OCI-LY1 (cell line): ENCODE measurements around the gene KLHL36.

Experiments
- EZH2 ChIP-seq: fragments of 200-600 bp; sonication (generic), shearing (Covaris generic); IDR thresholded peaks from 2 replicates; pipeline ENCODE4 v1.8.0; 2017; ENCODE audit warnings: borderline replicate concordance, mixed run types, mild to moderate bottlenecking, antibody characterized with exemption, low read length, moderate library complexity, mixed read lengths
- TF ChIP-seq, protein P1 (sequence below): fragments of 200-600 bp; sonication (generic), shearing (Covaris generic); IDR thresholded peaks from 2 replicates; pipeline ENCODE4 v1.5.1; 2017; ENCODE audit warnings: mild to moderate bottlenecking, antibody characterized with exemption, low read length, moderate library complexity, mixed read lengths

DNA sequence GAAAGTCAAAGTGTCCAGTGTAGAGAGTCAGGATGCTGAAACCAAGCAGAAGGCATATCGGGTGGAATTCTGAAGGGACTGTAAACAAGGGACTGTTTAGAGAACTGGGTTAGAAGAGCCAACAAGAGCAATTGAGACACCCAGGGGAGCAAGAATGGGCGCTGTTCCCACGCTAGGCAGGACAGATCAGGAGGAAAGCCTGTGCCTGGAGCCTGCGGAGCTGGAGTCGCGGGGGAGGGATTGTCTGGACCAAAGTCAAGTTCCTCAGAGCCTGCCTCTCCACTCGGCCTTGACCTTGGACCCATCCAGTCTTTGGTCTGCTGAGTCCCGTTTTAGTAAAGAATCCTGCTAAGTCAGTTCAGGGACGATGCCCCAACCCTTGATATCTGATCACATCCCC is 14.7 kb upstream of the KLHL36 start:
- TF ChIP-seq, protein P1, sequence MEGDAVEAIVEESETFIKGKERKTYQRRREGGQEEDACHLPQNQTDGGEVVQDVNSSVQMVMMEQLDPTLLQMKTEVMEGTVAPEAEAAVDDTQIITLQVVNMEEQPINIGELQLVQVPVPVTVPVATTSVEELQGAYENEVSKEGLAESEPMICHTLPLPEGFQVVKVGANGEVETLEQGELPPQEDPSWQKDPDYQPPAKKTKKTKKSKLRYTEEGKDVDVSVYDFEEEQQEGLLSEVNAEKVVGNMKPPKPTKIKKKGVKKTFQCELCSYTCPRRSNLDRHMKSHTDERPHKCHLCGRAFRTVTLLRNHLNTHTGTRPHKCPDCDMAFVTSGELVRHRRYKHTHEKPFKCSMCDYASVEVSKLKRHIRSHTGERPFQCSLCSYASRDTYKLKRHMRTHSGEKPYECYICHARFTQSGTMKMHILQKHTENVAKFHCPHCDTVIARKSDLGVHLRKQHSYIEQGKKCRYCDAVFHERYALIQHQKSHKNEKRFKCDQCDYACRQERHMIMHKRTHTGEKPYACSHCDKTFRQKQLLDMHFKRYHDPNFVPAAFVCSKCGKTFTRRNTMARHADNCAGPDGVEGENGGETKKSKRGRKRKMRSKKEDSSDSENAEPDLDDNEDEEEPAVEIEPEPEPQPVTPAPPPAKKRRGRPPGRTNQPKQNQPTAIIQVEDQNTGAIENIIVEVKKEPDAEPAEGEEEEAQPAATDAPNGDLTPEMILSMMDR, result no peak
- TF ChIP-seq EZH2, result no peak
